Stimulated activated CD8-positive, alpha-beta memory T cell treated with anti-CD3 and anti-CD28 coated beads, Interleukin-12 subunit alpha, Interleukin-12 subunit beta, amount 100 ng/mL, for 4 hours (primary cell): ENCODE measurements around the gene MBD2.
"Not testable (repeated sequence)": the region's sequence is repeated elsewhere in the genome, so short reads cannot be mapped to it uniquely, and the experiment has no call there.

Experiments
- DNase-seq: peaks from one replicate; pipeline ENCODE4 v3.0.0-alpha.2; 2020; ENCODE audit warnings: low read depth

The MBD2 gene

GRCh38 chr18:54238173-54238936, 13.9 kb upstream of the MBD2 start:
- DNase-seq: no peak

GRCh38 chr18:54235871-54236270, 11.4 kb upstream of the MBD2 start:
- DNase-seq: no peak

- no peak for DNase-seq
Observed at GRCh38 chr18:54233747-54234146, 9.3 kb upstream of the MBD2 start.

- no peak for DNase-seq
Observed at GRCh38 chr18:54233228-54233625, 8.8 kb upstream of the MBD2 start.

GRCh38 chr18:54232485-54233227, 8.2 kb upstream of the MBD2 start:
- DNase-seq: no peak

- DNase-seq: no peak
Observed at GRCh38 chr18:54229421-54230059, 5.1 kb upstream of the MBD2 start.

- no peak for DNase-seq
Observed at GRCh38 chr18:54228364-54228763, 3.9 kb upstream of the MBD2 start.

GRCh38 chr18:54223568-54224241, 764 bp downstream of the MBD2 start:
- DNase-seq: peak; percentile 6

GRCh38 chr18:54222922-54223567, 1.4 kb downstream of the MBD2 start:
- DNase-seq: no peak

GRCh38 chr18:54220406-54220805, 4.1 kb downstream of the MBD2 start:
- no peak for DNase-seq

GRCh38 chr18:54218803-54219202, 5.7 kb downstream of the MBD2 start:
- not testable (repeated sequence) for DNase-seq

GRCh38 chr18:54218299-54218698, 6.2 kb downstream of the MBD2 start:
- no peak for DNase-seq

- no peak for DNase-seq
Observed at GRCh38 chr18:54217624-54218023, 6.8 kb downstream of the MBD2 start.

- no peak for DNase-seq
Observed at GRCh38 chr18:54215069-54215468, 9.4 kb downstream of the MBD2 start.

GRCh38 chr18:54210463-54210862, 14.0 kb downstream of the MBD2 start:
- no peak for DNase-seq

GRCh38 chr18:54209471-54210180, 14.8 kb downstream of the MBD2 start:
- no peak for DNase-seq

GRCh38 chr18:54206447-54206846, 18.0 kb downstream of the MBD2 start:
- no peak for DNase-seq

- no peak for DNase-seq
Observed at GRCh38 chr18:54205959-54206358, 18.5 kb downstream of the MBD2 start.

GRCh38 chr18:54205448-54205847, 19.0 kb downstream of the MBD2 start:
- not testable (repeated sequence) for DNase-seq

- no peak for DNase-seq
Observed at GRCh38 chr18:54204883-54205282, 19.6 kb downstream of the MBD2 start.

- DNase-seq: no peak
Observed at GRCh38 chr18:54203914-54204313, 20.6 kb downstream of the MBD2 start.
